Sigmoid colon (tissue), 3 donors: ENCODE measurements around the gene PIGT.

Experiments used
- CTCF ChIP-seq, 4 experiments: fragments of 450-650 bp in 3 of 4; fragments of 200-600 bp in 1 of 4; IDR thresholded peaks; one replicate each; pipeline ENCODE4 v1.5.1; 2016 to 2019; ENCODE audit warnings: antibody characterized with exemption in 4 of 4, mild to moderate bottlenecking in 3 of 4, moderate library complexity in 2 of 4
- POLR2A ChIP-seq, 2 donors: fragments of 450-650 bp; IDR thresholded peaks; one replicate each; pipeline ENCODE4 v1.6.1; 2016; ENCODE audit warnings: antibody characterized with exemption in 2 of 2, mild to moderate bottlenecking in 2 of 2, moderate library complexity in 2 of 2

GRCh38 chr20:45459606-45460005, 43.7 kb downstream of the PIGT start:
- peak in 1 of 4 experiments; percentile 13 for TF ChIP-seq CTCF (IDR thresholded peaks at IDR 0.05)
- no peak for TF ChIP-seq POLR2A (IDR thresholded peaks at IDR 0.05)
